GM18870 (cell line): Measurements from ENCODE around the gene DYNLRB1.

Experiments used
- ATAC-seq: cut with Tn5 transposase; IDR thresholded peaks from one replicate; pipeline ENCODE4 v1.9.1; 2021; ENCODE audit warnings: moderate library complexity; ENCODE audit not compliant: unreplicated experiment

Gene DYNLRB1

GRCh38 chr20:34553366-34553867 lies 37.2 kb downstream of the DYNLRB1 start:
- no peak for ATAC-seq

GRCh38 chr20:34557936-34558319 lies 41.7 kb downstream of the DYNLRB1 start:
- ATAC-seq = no peak

- ATAC-seq = no peak
These were observed 42.3 kb downstream of the DYNLRB1 start, which contains the start of gene MAP1LC3A for GRCh38 chr20:34558320-34559218. Gene MAP1LC3A, plus strand, starts transcription at chr20:34558718. Its CDS starts 151 bp downstream, at chr20:34558869.

GRCh38 chr20:34559311-34560140 lies 43.3 kb downstream of the DYNLRB1 start:
- ATAC-seq = no peak

GRCh38 chr20:34560141-34560523 lies 43.9 kb downstream of the DYNLRB1 start:
- ATAC-seq = no peak

- ATAC-seq = no peak
These were observed 44.4 kb downstream of the DYNLRB1 start for GRCh38 chr20:34560614-34561013.

- ATAC-seq = no peak
These were observed 45.4 kb downstream of the DYNLRB1 start for GRCh38 chr20:34561661-34562060.

GRCh38 chr20:34562641-34563040 lies 46.4 kb downstream of the DYNLRB1 start:
- ATAC-seq = no peak

GRCh38 chr20:34564833-34565232 lies 48.6 kb downstream of the DYNLRB1 start:
- ATAC-seq = no peak

- ATAC-seq = no peak
These were observed 51.0 kb downstream of the DYNLRB1 start for GRCh38 chr20:34566978-34567891.

- no peak for ATAC-seq
These were observed 52.0 kb downstream of the DYNLRB1 start for GRCh38 chr20:34567892-34568865.

- no peak for ATAC-seq
These were observed 53.4 kb downstream of the DYNLRB1 start for GRCh38 chr20:34569598-34569997.

- ATAC-seq = no peak
These were observed 54.7 kb downstream of the DYNLRB1 start for GRCh38 chr20:34570859-34571306.

GRCh38 chr20:34571753-34572152 lies 55.5 kb downstream of the DYNLRB1 start:
- ATAC-seq = no peak

- ATAC-seq = no peak
These were observed 57.5 kb downstream of the DYNLRB1 start for GRCh38 chr20:34573541-34574300.

- no peak for ATAC-seq
These were observed 58.2 kb downstream of the DYNLRB1 start for GRCh38 chr20:34574426-34574825.

GRCh38 chr20:34574861-34575260 lies 58.6 kb downstream of the DYNLRB1 start:
- no peak for ATAC-seq

GRCh38 chr20:34575271-34575670 lies 59.0 kb downstream of the DYNLRB1 start:
- ATAC-seq = no peak

- no peak for ATAC-seq
These were observed 59.5 kb downstream of the DYNLRB1 start for GRCh38 chr20:34575756-34576155.
